Sciatic nerve (tissue), 2 donors: ENCODE results near the gene APEH. TPM values are rescaled to one million over a fixed set of nuclear protein-coding genes. Genes with fewer than 3 reads are reported as not detected.
"Not testable (repeated sequence)": the region's sequence is repeated elsewhere in the genome, so short reads cannot be mapped to it uniquely, and the experiment has no call there.

ENCODE experiments used
- ATAC-seq: fragments of 200-7000 bp; cut with Tn5 transposase; one replicate; pipeline ENCODE4 v1.9.1; 2020; ENCODE audit warnings: mild to moderate bottlenecking, moderate library complexity
- DNase-seq: peaks from one replicate; pipeline ENCODE4 v3.0.0-alpha.2; 2020; ENCODE audit warnings: low spot score
- intact Hi-C: fragments of 100-400 bp; cut with DNase I; formaldehyde crosslinking; loops from one replicate; pipeline ENCODE4 v1.14.2; 2022
- total RNA-seq: library from RNA; stranded (reverse); fragmentation: NEBNext Ultra II Directional; extraction: Animal tissue kit (Norgen Biotek cat#: 25700); gene quantifications from one replicate; pipeline ENCODE4 v1.2.1, GENCODE V29; 2021
- donor health status: DM: no; HTN: no; CAD: no.
- donor health status: DM: no; HTN: no; CAD: no.

APEH gene
- total RNA-seq, 1 donor from 2014 or later, result 51.0 TPM

GRCh38 chr3:49664300-49664699 lies 9.9 kb upstream of the APEH start:
- no peak for DNase-seq
- ATAC-seq, result no peak
- intact Hi-C loops, result no loop called here

GRCh38 chr3:49665822-49666519 lies 8.2 kb upstream of the APEH start:
- DNase-seq (no peak), ATAC-seq (no peak)
- intact Hi-C loops, result no loop called here

DNA sequence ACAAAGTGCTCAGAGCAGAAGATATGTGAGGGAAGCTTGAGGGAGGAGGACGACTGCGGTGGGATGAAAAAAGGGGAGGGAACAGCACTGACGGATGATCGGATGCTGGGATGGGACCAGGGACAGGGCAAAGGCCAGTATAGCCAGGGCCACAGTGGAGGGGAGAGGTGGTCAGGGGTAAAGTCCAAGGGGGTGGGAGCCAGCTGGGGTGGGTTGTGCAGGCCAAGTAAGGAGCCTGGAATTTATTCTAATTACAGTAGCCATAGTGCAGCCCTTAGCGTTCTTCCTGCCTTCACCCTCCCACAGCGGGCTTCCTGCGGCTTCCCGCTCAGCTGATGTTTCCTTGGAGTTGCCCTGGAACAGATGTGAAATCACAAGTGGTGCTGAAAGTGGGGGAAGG lies 7.6 kb upstream of the APEH start:
- no peak for DNase-seq
- intact Hi-C loops, result no loop called here
- no peak for ATAC-seq

- no peak for ATAC-seq
- no peak for DNase-seq
- intact Hi-C loops, result loop anchor here (2.0 kb wide), 1 partner anchor 523 kb away; no protein-coding TSS in a partner anchor
Observed at GRCh38 chr3:49667701-49668413, 6.3 kb upstream of the APEH start.

DNA sequence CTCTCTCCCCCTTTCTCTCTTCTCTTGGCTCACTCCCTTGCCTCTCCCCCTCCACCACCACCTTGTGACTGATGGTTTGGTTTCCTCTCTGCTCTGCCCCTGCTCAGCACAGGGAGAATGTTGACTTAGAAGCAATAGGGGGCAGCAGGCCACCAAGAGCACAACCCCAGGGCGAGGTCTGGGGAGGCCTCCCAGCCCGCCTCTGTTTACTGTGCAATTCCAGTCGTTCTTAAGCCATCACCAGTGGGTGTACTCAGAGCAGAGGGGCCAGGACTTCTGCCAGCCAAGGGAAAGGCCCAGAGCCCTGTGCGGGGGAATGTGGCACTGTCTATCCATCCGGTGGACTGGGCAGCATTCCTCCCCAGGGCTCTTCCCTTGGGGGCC lies 5.7 kb upstream of the APEH start:
- no peak for ATAC-seq
- intact Hi-C loops, result loop anchor here (2.0 kb wide), 1 partner anchor 524 kb away; no protein-coding TSS in a partner anchor
- DNase-seq, result no peak

DNA sequence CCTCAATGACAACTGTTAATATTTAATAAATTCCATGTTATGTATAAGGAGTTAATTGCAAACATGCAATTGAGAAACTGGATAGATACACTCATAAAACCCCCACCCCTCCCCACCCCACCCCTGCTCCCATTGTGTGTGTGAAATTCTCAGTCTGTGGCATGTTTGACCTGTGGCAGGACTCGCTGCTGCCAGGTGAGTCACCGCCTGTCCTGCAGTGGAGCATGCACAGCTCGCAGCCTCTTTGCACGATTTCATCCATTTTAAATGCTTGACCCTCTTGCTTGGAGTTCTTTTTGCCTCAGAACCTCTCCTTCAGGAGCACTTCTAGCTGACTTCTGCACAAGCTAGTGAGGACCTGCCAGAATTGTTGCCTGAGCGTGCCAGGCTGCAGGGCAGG lies 5.3 kb upstream of the APEH start:
- ATAC-seq, result no peak
- DNase-seq, result no peak
- intact Hi-C loops, result loop anchor here (2.0 kb wide), 1 partner anchor 524 kb away; no protein-coding TSS in a partner anchor

- intact Hi-C loops, result loop anchor here (2.0 kb wide), 1 partner anchor 525 kb away; no protein-coding TSS in a partner anchor
- DNase-seq (no peak), ATAC-seq (no peak)
Observed at GRCh38 chr3:49669352-49669751, 4.8 kb upstream of the APEH start.

DNA sequence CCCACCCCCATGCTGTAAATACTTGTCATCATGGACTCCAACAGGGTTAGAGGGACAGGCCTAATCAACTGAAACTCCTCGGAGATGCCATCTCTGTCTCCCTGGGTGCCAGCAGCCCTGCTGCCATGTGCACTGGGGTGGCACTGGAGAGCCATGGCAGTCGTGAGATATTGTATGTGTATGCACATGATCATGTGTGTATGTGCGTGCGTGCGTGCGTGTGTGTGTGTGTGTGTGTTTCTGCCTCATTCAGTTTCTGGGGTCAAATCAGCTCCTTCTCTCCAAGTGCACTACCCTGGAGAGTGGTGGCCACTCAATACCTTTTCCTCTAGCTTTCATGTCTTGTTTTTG lies 3.2 kb upstream of the APEH start:
- ATAC-seq (no peak), DNase-seq (no peak)
- intact Hi-C loops, result loop anchor here (5.0 kb wide), 1 partner anchor 129 kb away; no protein-coding TSS in a partner anchor

GRCh38 chr3:49671291-49672288 lies 2.6 kb upstream of the APEH start:
- DNase-seq (peak; percentile 68), ATAC-seq (no peak)
- intact Hi-C loops, result loop anchor here (5.0 kb wide), 1 partner anchor 129 kb away; no protein-coding TSS in a partner anchor

DNA sequence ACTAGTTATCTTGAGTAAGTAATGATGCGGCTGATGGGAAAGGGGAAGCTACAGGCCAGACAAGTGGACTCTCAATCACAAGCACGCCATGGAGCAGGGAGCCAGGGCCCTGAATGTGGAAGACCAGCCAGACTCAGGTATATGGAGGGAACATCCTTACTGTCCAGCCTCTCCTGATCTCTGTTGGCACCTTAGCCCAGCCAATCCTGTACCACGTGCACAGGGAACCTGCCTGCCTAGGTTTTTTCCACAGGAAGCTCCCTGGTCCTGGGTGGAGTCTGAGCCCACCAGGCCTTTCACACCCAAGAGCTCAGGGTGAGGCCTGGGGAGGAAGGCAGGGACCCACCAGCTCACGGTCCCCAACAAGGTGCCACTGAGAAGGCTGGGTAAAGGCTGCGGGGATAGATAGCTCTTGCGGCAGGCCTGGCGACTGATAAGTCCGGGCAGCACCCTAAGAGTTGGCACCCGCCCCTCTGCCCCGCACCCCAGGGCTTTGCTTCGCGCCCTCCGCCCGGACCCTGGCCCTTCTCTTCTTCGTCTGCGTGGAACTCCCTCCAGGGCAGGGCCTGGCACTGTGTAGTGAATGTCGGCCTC lies 933 bp upstream of the APEH start:
- no peak for ATAC-seq
- DNase-seq, result no peak
- intact Hi-C loops, result loop anchor here (5.0 kb wide), 1 partner anchor 131 kb away; no protein-coding TSS in a partner anchor

DNA sequence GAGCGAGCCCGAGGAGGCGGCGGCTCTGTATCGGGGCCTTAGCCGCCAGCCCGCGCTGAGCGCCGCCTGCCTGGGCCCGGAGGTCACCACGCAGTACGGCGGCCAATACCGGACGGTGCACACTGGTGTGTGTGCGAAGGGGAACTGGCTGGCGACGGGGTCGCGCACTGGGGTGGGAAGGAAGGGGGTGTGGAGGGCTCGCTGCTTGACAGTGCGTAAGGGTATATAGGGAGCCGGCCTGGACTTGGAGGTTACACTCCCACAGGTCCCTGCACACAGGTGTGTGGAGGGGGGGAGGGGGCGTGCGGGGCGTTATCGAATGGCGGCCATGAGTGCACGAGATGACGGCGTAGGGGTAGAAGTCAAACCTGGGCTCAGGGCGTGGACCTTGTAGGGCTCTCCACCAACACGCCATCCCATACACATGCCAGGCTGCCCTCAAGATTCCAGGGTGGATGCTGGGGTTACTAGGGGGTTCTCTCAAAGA lies 389 bp downstream of the APEH start:
- DNase-seq, result no peak
- ATAC-seq, result no peak
- intact Hi-C loops, result loop anchor here (5.0 kb wide), 1 partner anchor 132 kb away; no protein-coding TSS in a partner anchor

- intact Hi-C loops, result no loop called here
- ATAC-seq, result no peak
- DNase-seq, result no peak
Observed at GRCh38 chr3:49675912-49676311, 1.8 kb downstream of the APEH start.

GRCh38 chr3:49680493-49681231 lies 6.5 kb downstream of the APEH start:
- DNase-seq, result no peak
- intact Hi-C loops, result no loop called here

GRCh38 chr3:49681232-49681522 lies 7.0 kb downstream of the APEH start:
- intact Hi-C loops, result no loop called here
- ATAC-seq (no peak), DNase-seq (no peak)

More at GRCh38 chr3:49680493-49681231, 6.5 kb downstream of the APEH start:
- ATAC-seq, result no peak

DNA sequence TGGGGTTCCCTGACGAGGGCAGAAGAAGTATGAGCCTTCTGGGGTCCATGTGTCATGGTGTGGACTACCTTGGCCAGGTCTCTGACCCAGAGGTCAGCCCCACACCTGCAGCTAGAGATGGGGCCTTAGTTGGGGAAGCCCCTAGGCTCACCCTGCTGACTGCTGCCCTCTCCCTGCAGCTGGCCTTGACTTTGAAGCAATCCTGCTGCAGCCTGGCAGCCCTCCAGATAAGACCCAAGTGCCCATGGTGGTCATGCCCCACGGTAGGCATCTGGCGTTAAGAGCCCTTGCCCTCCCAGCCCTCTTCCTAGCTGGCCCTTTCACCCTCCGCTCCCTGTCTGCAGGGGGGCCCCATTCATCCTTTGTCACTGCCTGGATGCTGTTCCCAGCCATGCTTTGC lies 7.4 kb downstream of the APEH start:
- ATAC-seq, result no peak
- no peak for DNase-seq
- intact Hi-C loops, result no loop called here

- DNase-seq (no peak), ATAC-seq (no peak)
- intact Hi-C loops, result no loop called here
Observed at GRCh38 chr3:49683162-49683561, 9.0 kb downstream of the APEH start.

- intact Hi-C loops, ATAC-seq: not testable (repeated sequence)
Observed at GRCh38 chr3:49684453-49684852, 10.3 kb downstream of the APEH start.

GRCh38 chr3:49685103-49685502 lies 11.0 kb downstream of the APEH start:
- DNase-seq, ATAC-seq: not testable (repeated sequence)

More at GRCh38 chr3:49684453-49684852, 10.3 kb downstream of the APEH start:
- not testable (repeated sequence) for DNase-seq

More at GRCh38 chr3:49685103-49685502, 11.0 kb downstream of the APEH start:
- intact Hi-C loops, result not testable (repeated sequence)
